H9 (cell line): ENCODE measurements around the gene RMRP. TPM values are rescaled to one million over a fixed set of nuclear protein-coding genes. Genes with fewer than 3 reads are reported as not detected.

Experiments used
- DNase-seq: peaks from one replicate; pipeline ENCODE4 v3.0.0-alpha.2; 2017
- H2AFZ ChIP-seq: one replicate; pipeline ENCODE4 v1.6.1; 2013; ENCODE audit warnings: mild to moderate bottlenecking, low read length, control low read depth, moderate library complexity
- H2AK5ac ChIP-seq: 2 replicates; pipeline ENCODE4 v1.6.1; 2013; ENCODE audit warnings: low read length, control low read depth, mixed read lengths; ENCODE audit not compliant: insufficient read length
- H2BK120ac ChIP-seq: one replicate; pipeline ENCODE4 v1.6.1; 2013; ENCODE audit warnings: low read depth, mild to moderate bottlenecking, low read length, control low read depth, inconsistent platforms; ENCODE audit not compliant: poor library complexity, severe bottlenecking
- H2BK12ac ChIP-seq: 2 replicates; pipeline ENCODE4 v1.6.1; 2013; ENCODE audit warnings: low read length, control low read depth, mixed read lengths, low read depth; ENCODE audit not compliant: insufficient read length
- H2BK15ac ChIP-seq: 2 replicates; pipeline ENCODE4 v1.6.1; 2013; ENCODE audit warnings: low read depth, low read length, control low read depth
- H2BK20ac ChIP-seq: one replicate; pipeline ENCODE4 v1.6.1; 2013; ENCODE audit warnings: low read depth, mild to moderate bottlenecking, low read length, control low read depth, inconsistent platforms; ENCODE audit not compliant: poor library complexity, severe bottlenecking
- H2BK5ac ChIP-seq: 2 replicates; pipeline ENCODE4 v1.6.1; 2013; ENCODE audit warnings: low read length, control low read depth, mixed read lengths; ENCODE audit not compliant: insufficient read length
- H3K14ac ChIP-seq: 2 replicates; pipeline ENCODE4 v1.6.1; 2013; ENCODE audit warnings: low read length, control low read depth; ENCODE audit not compliant: insufficient read depth
- H3K18ac ChIP-seq: 2 replicates; pipeline ENCODE4 v1.6.1; 2013; ENCODE audit warnings: low read depth, mild to moderate bottlenecking, mixed read lengths, low read length, control low read depth; ENCODE audit not compliant: insufficient read length
- H3K23ac ChIP-seq: 2 replicates; pipeline ENCODE4 v1.6.1; 2013; ENCODE audit warnings: low read length, control low read depth, mixed read lengths, low read depth; ENCODE audit not compliant: insufficient read length
- H3K23me2 ChIP-seq: 2 replicates; pipeline ENCODE4 v1.6.1; 2013; ENCODE audit warnings: low read depth, mild to moderate bottlenecking, mixed read lengths, low read length, control low read depth; ENCODE audit not compliant: insufficient read length, poor library complexity, severe bottlenecking
- H3K27ac ChIP-seq: 2 replicates; pipeline ENCODE4 v1.5.1; 2013; ENCODE audit warnings: low read length, control low read depth, mixed read lengths, low read depth; ENCODE audit not compliant: insufficient read length
- H3K27me3 ChIP-seq: 2 replicates; pipeline ENCODE4 v1.6.1; 2013; ENCODE audit warnings: low read length, control low read depth, inconsistent platforms; ENCODE audit not compliant: insufficient read depth
- H3K4ac ChIP-seq: 2 replicates; pipeline ENCODE4 v1.6.1; 2013; ENCODE audit warnings: low read depth, mild to moderate bottlenecking, control low read depth, inconsistent platforms, low read length, moderate library complexity
- H3K4me1 ChIP-seq: 2 replicates; pipeline ENCODE4 v1.6.1; 2013; ENCODE audit warnings: low read length, control low read depth, inconsistent platforms; ENCODE audit not compliant: insufficient read depth
- H3K4me2 ChIP-seq: 2 replicates; pipeline ENCODE4 v1.6.1; 2013; ENCODE audit warnings: low read length, control low read depth, mixed read lengths; ENCODE audit not compliant: insufficient read length, insufficient read depth
- H3K56ac ChIP-seq: 2 replicates; pipeline ENCODE4 v1.6.1; 2013; ENCODE audit warnings: low read depth, mild to moderate bottlenecking, mixed read lengths, low read length, control low read depth; ENCODE audit not compliant: insufficient read length
- H3K79me1 ChIP-seq: 2 replicates; pipeline ENCODE4 v1.6.1; 2013; ENCODE audit warnings: low read depth, mild to moderate bottlenecking, moderate library complexity, low read length, control low read depth, inconsistent platforms; ENCODE audit not compliant: insufficient read depth, poor library complexity, severe bottlenecking
- H3K79me2 ChIP-seq: 2 replicates; pipeline ENCODE4 v1.6.1; 2013; ENCODE audit warnings: low read length, control low read depth, inconsistent platforms; ENCODE audit not compliant: insufficient read depth
- H3K9ac ChIP-seq: 2 replicates; pipeline ENCODE4 v1.6.1; 2013; ENCODE audit warnings: low read length, control low read depth, mixed read lengths; ENCODE audit not compliant: insufficient read length; ENCODE audit errors: extremely low read depth
- H3K9me3 ChIP-seq: one replicate; pipeline ENCODE4 v1.6.1; 2013; ENCODE audit warnings: low read depth, low read length, inconsistent platforms; ENCODE audit not compliant: control insufficient read depth
- H3T11ph ChIP-seq: one replicate; pipeline ENCODE4 v1.6.1; 2013; ENCODE audit warnings: mild to moderate bottlenecking, low read length, control low read depth, inconsistent platforms
- H4K20me1 ChIP-seq: one replicate; pipeline ENCODE4 v1.6.1; 2013; ENCODE audit not compliant: control insufficient read depth, insufficient read length, insufficient read depth
- H4K5ac ChIP-seq: 2 replicates; pipeline ENCODE4 v1.6.1; 2013; ENCODE audit warnings: low read depth, mild to moderate bottlenecking, mixed read lengths, low read length, control low read depth; ENCODE audit not compliant: insufficient read length
- H4K8ac ChIP-seq: replicated peaks from 2 replicates; pipeline ENCODE4 v1.6.1; 2013; ENCODE audit warnings: low read length, control low read depth, mixed read lengths, low read depth; ENCODE audit not compliant: insufficient read length
- H4K91ac ChIP-seq: 2 replicates; pipeline ENCODE4 v1.6.1; 2013; ENCODE audit warnings: low read depth, mild to moderate bottlenecking, moderate library complexity, mixed read lengths, low read length, control low read depth; ENCODE audit not compliant: insufficient read length
- H3K27ac Mint-ChIP-seq, 3 experiments: 2 replicates in 2 of 3; 3 replicates in 1 of 3; pipeline ENCODE4 v1.8.0; 2020 to 2021; ENCODE audit warnings: mixed read lengths in 3 of 3, mild to moderate bottlenecking in 1 of 3, moderate library complexity in 1 of 3
- H3K27me3 Mint-ChIP-seq: 2 replicates; pipeline ENCODE4 v1.8.0; 2021; ENCODE audit warnings: low read depth, mild to moderate bottlenecking, moderate library complexity, mixed read lengths
- H3K36me3 Mint-ChIP-seq, 3 experiments: 2 replicates in 2 of 3; 3 replicates in 1 of 3; pipeline ENCODE4 v1.8.0; 2020 to 2021; ENCODE audit warnings: low read depth in 3 of 3, mixed read lengths in 3 of 3; ENCODE audit not compliant: insufficient read depth in 1 of 3
- H3K4me1 Mint-ChIP-seq, 2 experiments: 2 replicates each; pipeline ENCODE4 v1.8.0; 2020; ENCODE audit warnings: mixed read lengths in 2 of 2
- H3K4me3 Mint-ChIP-seq, 2 experiments: 2 replicates in 1 of 2; 3 replicates in 1 of 2; pipeline ENCODE4 v1.8.0; 2020 to 2021; ENCODE audit warnings: mild to moderate bottlenecking in 2 of 2, mixed read lengths in 2 of 2, moderate library complexity in 1 of 2
- H3K9me3 Mint-ChIP-seq, 2 experiments: 2 replicates in 1 of 2; 3 replicates in 1 of 2; pipeline ENCODE4 v1.8.0; 2020; ENCODE audit warnings: mild to moderate bottlenecking in 2 of 2, mixed read lengths in 2 of 2, moderate library complexity in 1 of 2
- WGBS: extraction: QIAGEN DNeasy Blood & Tissue Kit; methylation state at CpG from one replicate; pipeline ENCODE4 v1.1.7; 2013; ENCODE audit warnings: missing lambda C conversion rate, low lambda C conversion rate, mixed read lengths; ENCODE audit not compliant: insufficient read length; ENCODE audit errors: extremely low coverage; 5-methylcytosine and 5-hydroxymethylcytosine counted together
- total RNA-seq: library from RNA; stranded (reverse); gene quantifications from 2 replicates; pipeline ENCODE4 v1.2.1, GENCODE V29; 2021
- TF ChIP-seq, protein P1 (sequence below): fragments of 200-600 bp; sonication (generic); conservative IDR thresholded peaks from 3 replicates; pipeline ENCODE4 v1.8.0; 2021; ENCODE audit warnings: antibody characterized with exemption, mild to moderate bottlenecking

The RMRP gene
- total RNA-seq, 1 experiment from 2014 or later, result 18,417 TPM

DNA sequence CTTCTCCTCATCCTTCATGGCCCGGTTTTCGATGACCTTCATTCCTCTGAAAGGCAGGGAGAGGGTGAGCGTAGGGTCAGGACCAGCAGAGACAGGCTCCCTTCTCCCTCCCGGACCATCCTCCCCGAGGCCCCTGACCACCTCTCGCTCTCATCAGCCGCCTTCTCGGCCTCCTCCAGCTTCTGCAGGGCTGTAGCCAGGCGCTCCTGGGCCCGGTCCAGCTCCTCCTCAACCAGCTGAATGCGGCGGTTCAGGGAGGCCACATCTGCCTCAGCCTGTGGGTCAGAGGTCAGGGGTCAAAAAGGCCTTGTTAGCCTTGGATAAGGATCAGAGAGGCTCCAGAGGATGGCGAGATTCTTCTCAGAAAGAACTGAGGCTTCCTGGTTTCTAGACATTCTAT, 27.7 kb upstream of the RMRP start:
- Histone ChIP-seq H3K23ac (no peak overlapping the region), H2BK15ac (no peak overlapping the region), H4K5ac (no peak overlapping the region), H3K79me1 (no peaks in the 10 kb centered on the region), H3K4me2 (no peak overlapping the region), H3K9ac (no peak overlapping the region), H3K27ac (no peak overlapping the region), H3K23me2 (peaks cover 6% of the 10 kb centered on the region), H3K4ac (no peak overlapping the region), H3K27me3 (no peaks in the 10 kb centered on the region), H4K91ac (no peak overlapping the region), H3K18ac (no peak overlapping the region), H3T11ph (no peak overlapping the region), H4K8ac (no peak overlapping the region), H2BK12ac (no peak overlapping the region), H3K9me3 (no peaks in the 10 kb centered on the region), H3K14ac (no peak overlapping the region), H3K56ac (no peak overlapping the region), H2AK5ac (no peak overlapping the region), H2BK5ac (no peak overlapping the region), H2BK120ac (no peak overlapping the region), H2BK20ac (no peak overlapping the region), H3K79me2 (no peaks in the 10 kb centered on the region; the same call in 1 of the 2 replicates), H4K20me1 (no peaks in the 10 kb centered on the region), H2AFZ (no peak overlapping the region), H3K4me1 (peaks cover 3% of the 10 kb centered on the region)
- TF ChIP-seq, protein P1, sequence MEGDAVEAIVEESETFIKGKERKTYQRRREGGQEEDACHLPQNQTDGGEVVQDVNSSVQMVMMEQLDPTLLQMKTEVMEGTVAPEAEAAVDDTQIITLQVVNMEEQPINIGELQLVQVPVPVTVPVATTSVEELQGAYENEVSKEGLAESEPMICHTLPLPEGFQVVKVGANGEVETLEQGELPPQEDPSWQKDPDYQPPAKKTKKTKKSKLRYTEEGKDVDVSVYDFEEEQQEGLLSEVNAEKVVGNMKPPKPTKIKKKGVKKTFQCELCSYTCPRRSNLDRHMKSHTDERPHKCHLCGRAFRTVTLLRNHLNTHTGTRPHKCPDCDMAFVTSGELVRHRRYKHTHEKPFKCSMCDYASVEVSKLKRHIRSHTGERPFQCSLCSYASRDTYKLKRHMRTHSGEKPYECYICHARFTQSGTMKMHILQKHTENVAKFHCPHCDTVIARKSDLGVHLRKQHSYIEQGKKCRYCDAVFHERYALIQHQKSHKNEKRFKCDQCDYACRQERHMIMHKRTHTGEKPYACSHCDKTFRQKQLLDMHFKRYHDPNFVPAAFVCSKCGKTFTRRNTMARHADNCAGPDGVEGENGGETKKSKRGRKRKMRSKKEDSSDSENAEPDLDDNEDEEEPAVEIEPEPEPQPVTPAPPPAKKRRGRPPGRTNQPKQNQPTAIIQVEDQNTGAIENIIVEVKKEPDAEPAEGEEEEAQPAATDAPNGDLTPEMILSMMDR, result no peak
- no CpG with 5 or more reads among the region's 13 CpGs for WGBS
- H3K9me3 Mint-ChIP-seq, result no peaks in the 10 kb centered on the region; a peak in 1 of 5 replicates
- H3K36me3 Mint-ChIP-seq, result peaks cover 41 to 69% (median 64%) of the 10 kb centered on the region in 3 experiments; a peak in 6 of 7 replicates
- H3K4me1 Mint-ChIP-seq, result peaks cover 34 to 36% of the 10 kb centered on the region in 2 experiments
- H3K4me3 Mint-ChIP-seq, result no peak overlapping the region
- DNase-seq, result no peak
- no peaks in the 10 kb centered on the region for H3K27me3 Mint-ChIP-seq
- no peak overlapping the region; a peak in 1 of 7 replicates for H3K27ac Mint-ChIP-seq
